HG03108 (cell line): ENCODE results near the gene OR6V1.

Experiments
- ATAC-seq: cut with Tn5 transposase; IDR thresholded peaks from one replicate; pipeline ENCODE4 v1.9.1; 2021; ENCODE audit warnings: moderate library complexity; ENCODE audit not compliant: unreplicated experiment

Gene OR6V1

GRCh38 chr7:143052041-143052440, at the start of gene OR6V1:
Gene OR6V1 (plus strand): TSS chr7:143052341. CDS start chr7:143052341, 0 bp downstream.
- ATAC-seq = no peak

- ATAC-seq = no peak
Observed at GRCh38 chr7:143002898-143003297, 49.2 kb upstream of the OR6V1 start.

DNA sequence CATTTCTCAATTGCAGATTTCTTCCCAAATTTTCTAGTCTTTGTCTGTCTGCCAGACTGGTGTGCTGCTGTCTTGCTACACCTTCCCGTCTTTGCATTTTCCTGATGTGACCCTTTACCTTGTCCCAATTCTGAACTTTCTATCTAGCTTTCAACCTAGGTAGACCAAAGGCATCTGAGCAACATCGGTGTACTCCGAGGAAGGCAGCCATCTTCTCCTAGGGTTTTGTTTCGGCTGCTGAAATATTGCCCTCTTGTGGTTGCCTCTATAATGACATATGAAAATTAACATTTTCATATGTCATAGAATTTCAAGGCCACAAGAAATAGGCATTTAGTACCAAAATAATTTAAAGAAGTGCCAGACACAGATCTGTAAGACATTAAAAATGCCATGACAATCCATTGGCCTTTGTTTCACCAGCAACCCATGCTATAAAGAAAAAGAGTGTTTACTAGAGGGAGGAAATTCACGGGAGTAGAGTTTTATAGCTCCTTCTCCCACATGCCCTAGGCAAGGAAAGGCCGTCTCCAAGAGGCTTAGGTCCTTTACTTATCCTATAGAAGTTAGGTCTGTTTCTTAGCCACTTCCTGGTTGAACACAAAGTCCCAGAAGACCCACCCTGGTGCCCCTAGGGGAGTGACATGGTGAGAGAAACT, 48.6 kb upstream of the OR6V1 start:
- no peak for ATAC-seq

GRCh38 chr7:143005632-143006260, 46.4 kb upstream of the OR6V1 start:
- no peak for ATAC-seq

DNA sequence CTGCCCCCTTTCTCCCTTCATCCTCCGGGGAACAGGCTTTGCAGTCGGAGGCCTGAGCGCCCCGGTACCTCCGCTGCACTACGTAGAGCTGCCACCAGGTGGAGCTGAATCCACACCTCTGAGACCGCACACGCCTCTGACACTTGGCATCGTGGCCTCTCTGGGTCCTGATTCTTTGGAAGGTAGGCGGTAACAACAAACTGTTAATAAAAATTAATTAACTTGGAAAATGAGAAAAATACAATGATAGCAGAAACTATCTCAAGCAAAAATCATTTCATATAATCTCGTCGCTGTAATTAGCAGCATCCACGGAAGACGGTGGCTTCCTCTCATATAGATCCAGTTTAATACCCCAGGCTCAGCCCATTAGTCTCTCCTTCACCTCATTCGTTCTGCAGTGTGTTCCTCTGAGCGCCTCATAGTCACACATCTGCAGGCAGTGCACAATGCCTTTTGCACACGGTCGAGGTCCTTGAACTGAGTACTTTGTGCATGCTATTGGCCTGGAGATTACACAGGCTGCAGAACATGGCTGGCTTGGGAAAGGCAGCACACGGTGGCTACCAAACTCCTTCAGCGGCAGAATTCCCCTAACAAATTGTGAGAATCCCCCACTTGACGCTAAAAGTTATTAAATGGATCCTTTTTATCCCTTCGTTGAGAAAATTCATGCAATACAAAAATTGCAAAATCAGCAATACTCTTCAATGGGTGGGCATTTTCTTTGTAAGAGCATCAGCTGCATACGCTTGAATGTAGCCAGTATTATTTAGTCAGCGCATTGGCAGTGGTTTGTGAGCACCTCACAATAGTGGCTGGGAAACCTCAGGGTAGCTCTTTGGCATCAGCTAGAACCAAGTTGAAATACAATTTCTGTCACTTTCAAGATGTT, 43.9 kb upstream of the OR6V1 start:
- ATAC-seq = peak; percentile 72

DNA sequence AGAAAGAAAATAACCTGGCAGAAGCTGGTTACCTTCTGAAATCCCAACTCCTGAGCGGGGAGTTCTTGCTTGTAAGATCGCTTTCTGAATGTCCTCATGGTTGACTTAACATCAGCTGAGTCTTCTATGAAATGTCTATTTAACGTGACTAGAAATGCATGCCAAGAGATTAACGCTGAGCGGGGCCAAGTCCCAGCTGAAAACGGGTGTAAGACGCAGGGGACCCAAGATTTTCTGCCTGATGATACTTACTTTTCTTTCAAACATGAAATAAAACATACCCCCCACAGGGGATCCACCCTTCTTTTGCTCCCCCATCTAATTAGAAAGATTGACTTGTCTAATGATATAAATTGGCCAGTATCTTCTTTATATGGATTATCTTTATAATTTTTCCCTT, 40.1 kb upstream of the OR6V1 start:
- ATAC-seq = no peak

GRCh38 chr7:143012409-143012808, 39.7 kb upstream of the OR6V1 start:
- ATAC-seq = no peak

DNA sequence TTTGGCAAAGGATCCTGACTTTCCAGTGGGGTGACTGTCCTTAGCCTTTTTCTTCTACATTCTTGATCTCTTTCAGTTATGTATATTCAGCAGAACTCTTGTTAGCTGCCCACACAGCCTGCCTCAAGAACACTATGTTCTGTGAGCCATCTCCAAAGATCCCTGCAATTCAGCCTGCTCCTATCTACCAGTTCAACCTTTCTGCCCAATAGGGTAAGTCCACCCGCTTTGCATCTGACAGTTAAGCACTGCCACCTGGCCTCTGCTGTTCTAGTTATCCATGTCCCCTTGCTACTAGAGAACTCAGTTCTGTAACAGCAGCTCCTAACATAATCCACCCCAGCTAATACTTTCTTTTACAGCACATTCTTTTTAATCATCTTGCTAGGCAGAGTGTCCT, 38.7 kb upstream of the OR6V1 start:
- ATAC-seq = no peak

DNA sequence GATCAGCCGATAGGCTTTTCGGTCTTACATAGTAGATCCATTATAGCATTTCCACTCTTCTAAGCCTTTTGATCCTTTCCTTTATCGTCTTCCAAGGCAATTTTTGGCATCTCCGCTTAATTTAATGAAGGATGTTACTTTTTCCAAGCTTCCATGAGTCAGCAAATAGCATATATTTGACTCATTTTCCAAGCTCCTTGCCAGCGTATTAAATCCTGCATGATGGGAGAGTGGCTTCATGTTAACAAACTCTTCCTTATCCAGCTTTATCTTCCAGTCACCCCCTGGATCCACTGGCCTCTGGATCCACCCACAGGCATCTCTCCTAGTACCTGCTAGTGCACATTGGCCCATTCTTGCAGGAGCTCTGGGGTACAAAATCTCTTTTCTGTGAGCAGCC, 38.2 kb upstream of the OR6V1 start:
- no peak for ATAC-seq

DNA sequence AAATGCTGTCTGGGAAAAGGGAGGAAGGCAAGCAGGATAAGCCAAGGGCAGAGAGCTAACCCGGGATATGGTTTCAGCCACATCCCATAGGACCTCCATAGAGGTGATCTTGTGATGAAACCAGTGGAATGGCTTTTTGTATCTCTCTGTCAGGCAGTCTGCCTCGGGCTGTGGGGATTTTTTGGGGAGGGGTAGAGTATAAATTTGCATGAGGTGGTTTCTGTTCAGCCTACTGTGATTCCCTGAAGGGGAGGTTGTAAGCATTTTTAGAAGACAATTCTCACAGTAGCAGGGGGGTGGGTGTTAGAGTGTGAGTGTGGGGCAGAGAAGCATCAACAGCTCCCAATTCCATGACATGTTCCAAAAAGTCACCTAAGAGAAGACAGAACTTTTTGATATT, 37.1 kb upstream of the OR6V1 start:
- peak; percentile 76 for ATAC-seq

- no peak for ATAC-seq
Observed at GRCh38 chr7:143015926-143016490, 36.1 kb upstream of the OR6V1 start.

DNA sequence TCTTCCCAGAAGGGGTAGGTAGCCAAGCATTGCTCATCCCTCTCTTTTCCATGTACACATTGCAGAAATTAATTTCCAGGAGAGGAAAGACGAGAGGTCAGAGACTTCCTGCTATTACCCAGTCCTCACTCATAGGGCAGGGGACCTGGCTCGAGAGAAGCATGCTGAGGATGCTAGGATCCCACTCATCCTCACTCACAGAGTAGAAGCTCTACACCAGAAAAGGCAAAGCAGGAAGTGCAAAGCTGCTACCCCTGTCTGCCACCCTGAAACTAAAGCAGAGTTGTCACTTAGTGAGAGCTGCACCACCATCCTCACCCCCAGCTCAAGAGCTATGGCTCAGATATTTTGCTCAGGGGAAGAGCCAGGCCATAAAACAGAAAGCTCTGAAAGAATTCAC, 35.1 kb upstream of the OR6V1 start:
- no peak for ATAC-seq

DNA sequence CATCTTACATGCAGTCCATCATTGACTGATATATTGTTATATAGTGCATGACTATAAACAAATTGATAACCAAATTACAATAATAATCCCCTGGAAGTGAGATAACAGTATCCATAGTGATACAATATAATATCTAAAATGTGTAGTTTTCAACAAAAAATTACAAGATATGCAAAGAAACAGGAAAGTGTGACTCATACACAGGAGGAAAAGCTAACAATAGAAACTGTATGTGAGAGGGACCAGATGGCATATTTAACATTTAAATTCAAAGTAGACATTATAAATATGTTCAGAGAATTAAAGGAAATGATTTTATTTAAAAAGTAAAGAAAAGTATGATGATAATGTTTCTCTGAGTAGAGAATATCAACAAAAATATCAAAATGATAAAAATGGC, 33.2 kb upstream of the OR6V1 start:
- ATAC-seq = no peak

DNA sequence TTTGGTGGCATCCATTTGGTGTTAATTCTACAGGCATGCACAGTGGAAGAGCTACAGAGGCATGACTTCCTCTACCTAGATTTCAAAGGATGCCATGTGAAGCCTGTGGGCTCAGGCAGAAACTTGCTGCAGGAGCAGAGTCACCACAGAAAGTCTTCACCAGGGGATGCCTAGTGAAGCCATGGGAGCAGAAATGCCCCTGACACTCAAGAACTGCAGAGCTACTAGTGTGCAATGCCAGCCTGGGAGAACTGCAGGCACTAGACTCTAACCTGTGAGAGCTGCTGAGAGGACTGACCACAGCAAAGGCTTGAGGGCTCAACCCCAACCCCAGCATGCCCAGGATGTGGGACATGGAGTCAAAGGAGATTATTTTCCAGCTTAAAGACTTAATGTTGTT, 29.1 kb upstream of the OR6V1 start:
- no peak for ATAC-seq

- ATAC-seq = no peak
Observed at GRCh38 chr7:143025371-143025770, 26.8 kb upstream of the OR6V1 start.

GRCh38 chr7:143027032-143027431, 25.1 kb upstream of the OR6V1 start, which contains the start of gene OR9A2:
Gene OR9A2 (minus strand): TSS chr7:143027132. CDS start chr7:143027132, 0 bp downstream.
- no peak for ATAC-seq

DNA sequence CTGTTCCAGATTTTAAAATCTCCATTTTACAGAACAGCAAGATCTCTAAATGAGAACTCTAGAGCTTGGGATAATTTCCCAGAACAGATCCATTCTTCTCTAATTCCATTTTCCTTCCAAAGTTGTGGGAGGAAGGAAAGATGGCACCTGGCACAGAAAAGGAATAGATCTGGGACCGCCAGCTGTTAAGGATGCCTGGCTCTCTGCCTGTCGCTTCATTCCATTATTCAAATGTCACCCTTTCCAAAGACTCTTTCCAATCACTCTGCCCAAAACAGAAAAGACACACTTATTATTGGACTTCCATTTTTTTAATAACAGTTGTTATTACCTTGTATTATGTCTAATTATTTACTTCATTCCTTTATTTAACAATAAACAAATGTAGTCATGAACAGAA, 24.5 kb upstream of the OR6V1 start:
- no peak for ATAC-seq

- ATAC-seq = no peak
Observed at GRCh38 chr7:143038635-143039034, 13.5 kb upstream of the OR6V1 start.

DNA sequence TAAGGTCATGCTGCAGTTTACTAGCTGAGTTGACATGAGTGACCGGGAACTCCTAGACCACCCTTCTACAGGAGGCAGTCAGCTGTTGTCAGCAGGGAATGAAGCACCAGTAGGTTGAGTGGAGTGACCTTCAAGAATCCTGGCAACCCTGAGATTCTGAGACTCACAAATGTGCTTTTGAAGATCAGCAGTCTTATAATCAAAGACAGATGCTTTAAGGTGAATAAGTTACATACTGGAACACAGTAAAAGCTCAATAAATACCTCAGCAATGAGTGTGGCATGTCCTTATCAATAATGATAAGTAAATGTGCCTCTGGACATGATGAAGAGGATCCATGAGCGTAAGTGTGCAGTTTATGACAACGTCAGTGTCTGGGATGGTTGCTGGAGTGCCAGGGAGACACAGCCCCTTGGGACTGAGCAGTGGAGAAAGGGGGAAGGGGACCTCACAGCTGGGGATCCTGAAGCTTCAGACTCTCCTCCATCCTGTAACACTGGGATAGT, 11.9 kb upstream of the OR6V1 start:
- no peak for ATAC-seq

DNA sequence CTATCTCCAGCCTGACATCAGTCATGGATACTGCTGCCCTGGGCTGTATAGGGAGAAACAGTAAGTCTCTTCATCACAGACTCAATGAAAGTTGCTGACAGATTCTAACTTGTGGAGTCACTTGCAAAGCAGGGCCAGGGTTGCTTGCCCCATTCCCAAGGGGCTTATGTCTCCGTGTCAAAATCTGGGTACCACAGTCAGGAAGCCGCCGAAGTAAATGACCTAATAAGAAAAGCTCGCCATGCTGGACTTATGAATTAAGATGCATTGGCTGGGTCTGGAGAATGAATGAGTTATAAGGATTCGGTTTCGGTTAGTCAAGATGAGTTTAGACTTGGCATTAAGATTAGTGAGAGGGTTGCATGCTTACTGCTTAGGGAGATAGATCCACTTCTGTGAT, 10.8 kb upstream of the OR6V1 start:
- no peak for ATAC-seq

- ATAC-seq = no peak
Observed at GRCh38 chr7:143042159-143042789, 9.9 kb upstream of the OR6V1 start.
